ENCODE data around the gene HPN.

Gene HPN

GRCh38 chr19:35065574-35065973, 24.1 kb downstream of the HPN start:
- no peak for DNase-seq

- no peak for DNase-seq
Observed at GRCh38 chr19:35066121-35066520, 24.6 kb downstream of the HPN start.

- DNase-seq = peak; percentile 86 to 88
Observed at GRCh38 chr19:35066691-35067563, 25.4 kb downstream of the HPN start.

GRCh38 chr19:35068941-35069634, 27.6 kb downstream of the HPN start:
- DNase-seq = no peak

- DNase-seq = no peak
Observed at GRCh38 chr19:35069696-35070095, 28.2 kb downstream of the HPN start.

- DNase-seq = no peak
Observed at GRCh38 chr19:35070471-35070870, 28.9 kb downstream of the HPN start.

- no peak for DNase-seq
Observed at GRCh38 chr19:35073516-35073915, 32.0 kb downstream of the HPN start.

GRCh38 chr19:35073941-35074340, 32.4 kb downstream of the HPN start:
- no peak for DNase-seq

- DNase-seq = no peak
Observed at GRCh38 chr19:35074426-35075201, 33.1 kb downstream of the HPN start.

- DNase-seq = no peak
Observed at GRCh38 chr19:35075202-35076025, 33.9 kb downstream of the HPN start.

- no peak for DNase-seq
Observed at GRCh38 chr19:35076026-35076370, 34.5 kb downstream of the HPN start.

GRCh38 chr19:35076657-35077056, 35.1 kb downstream of the HPN start:
- no peak for DNase-seq

- DNase-seq = no peak
Observed at GRCh38 chr19:35077411-35078223, 36.1 kb downstream of the HPN start.

- DNase-seq = no peak
Observed at GRCh38 chr19:35079826-35080225, 38.3 kb downstream of the HPN start.

- no peak for DNase-seq
Observed at GRCh38 chr19:35080613-35081170, 39.2 kb downstream of the HPN start.

GRCh38 chr19:35081201-35081600, 39.7 kb downstream of the HPN start:
- DNase-seq = no peak

- DNase-seq = no peak
Observed at GRCh38 chr19:35083691-35084508, 42.4 kb downstream of the HPN start.

- DNase-seq = no peak
Observed at GRCh38 chr19:35084509-35084762, 42.9 kb downstream of the HPN start.

GRCh38 chr19:35085947-35086346, 44.4 kb downstream of the HPN start:
- DNase-seq = peak in 1 of 2 donors; percentile 15

- DNase-seq = no peak
Observed at GRCh38 chr19:35086455-35086854, 44.9 kb downstream of the HPN start.

GRCh38 chr19:35087393-35087792, 45.9 kb downstream of the HPN start:
- no peak for DNase-seq

Measured in CD4-positive, alpha-beta T cell treated with Interferon alpha-2 for 1 hour (primary cell).